ENCODE data around the gene CDH4.

Gene CDH4

DNA sequence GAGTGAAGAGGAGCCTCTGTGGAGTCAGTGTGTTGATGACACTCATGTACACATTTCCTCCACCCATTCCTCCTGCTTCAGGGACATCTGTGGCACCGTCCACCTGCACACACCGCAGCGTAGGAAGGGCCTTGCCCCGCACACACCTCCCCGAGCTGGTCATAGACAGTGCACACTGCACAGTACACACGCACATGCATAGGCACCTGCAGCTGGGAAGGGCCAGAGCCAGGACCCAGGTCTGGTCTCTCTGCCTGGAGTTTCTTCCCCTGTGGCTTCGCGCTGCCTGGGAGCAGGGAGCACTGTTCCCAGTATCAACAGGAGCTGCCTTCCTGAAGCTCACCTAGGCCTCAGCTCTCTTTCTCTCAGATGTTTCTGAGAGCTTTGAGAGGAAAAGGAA lies 473.1 kb downstream of the CDH4 start:
- no peak for DNase-seq (ENCODE audit: low read depth, low spot score)
- in situ Hi-C loops (cut with HindIII; ENCODE audit: low sequenced_read_pairs): no loop called here
- no peak overlapping the region for H3K4me3 ChIP-seq (ENCODE audit: low read depth, low read length)
- TF ChIP-seq, protein P1, sequence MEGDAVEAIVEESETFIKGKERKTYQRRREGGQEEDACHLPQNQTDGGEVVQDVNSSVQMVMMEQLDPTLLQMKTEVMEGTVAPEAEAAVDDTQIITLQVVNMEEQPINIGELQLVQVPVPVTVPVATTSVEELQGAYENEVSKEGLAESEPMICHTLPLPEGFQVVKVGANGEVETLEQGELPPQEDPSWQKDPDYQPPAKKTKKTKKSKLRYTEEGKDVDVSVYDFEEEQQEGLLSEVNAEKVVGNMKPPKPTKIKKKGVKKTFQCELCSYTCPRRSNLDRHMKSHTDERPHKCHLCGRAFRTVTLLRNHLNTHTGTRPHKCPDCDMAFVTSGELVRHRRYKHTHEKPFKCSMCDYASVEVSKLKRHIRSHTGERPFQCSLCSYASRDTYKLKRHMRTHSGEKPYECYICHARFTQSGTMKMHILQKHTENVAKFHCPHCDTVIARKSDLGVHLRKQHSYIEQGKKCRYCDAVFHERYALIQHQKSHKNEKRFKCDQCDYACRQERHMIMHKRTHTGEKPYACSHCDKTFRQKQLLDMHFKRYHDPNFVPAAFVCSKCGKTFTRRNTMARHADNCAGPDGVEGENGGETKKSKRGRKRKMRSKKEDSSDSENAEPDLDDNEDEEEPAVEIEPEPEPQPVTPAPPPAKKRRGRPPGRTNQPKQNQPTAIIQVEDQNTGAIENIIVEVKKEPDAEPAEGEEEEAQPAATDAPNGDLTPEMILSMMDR (IDR thresholded peaks at IDR 0.05; ENCODE audit: low read depth, low read length): no peak

DNA sequence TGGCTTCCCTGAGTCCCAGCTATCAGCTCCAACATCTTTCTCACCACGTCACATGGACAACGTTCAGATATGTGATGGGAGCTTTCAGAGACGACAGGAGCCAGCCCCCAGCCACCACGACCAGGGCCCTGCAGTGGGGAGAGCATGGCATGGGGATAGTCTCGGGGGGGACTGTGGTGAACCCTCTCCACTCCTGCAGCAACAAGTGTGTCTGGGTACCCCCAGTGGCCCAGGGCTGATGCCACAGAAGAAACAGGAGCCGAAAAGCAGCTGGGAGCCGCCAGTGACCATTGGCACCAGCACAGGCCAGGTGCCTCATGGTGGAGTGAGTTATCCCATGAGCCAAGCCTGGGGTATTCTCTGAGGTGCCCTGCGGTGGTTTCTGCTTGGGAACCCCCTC lies 473.9 kb downstream of the CDH4 start:
- in situ Hi-C loops (cut with HindIII; ENCODE audit: low sequenced_read_pairs): no loop called here
- TF ChIP-seq, protein P1 (IDR thresholded peaks at IDR 0.05; ENCODE audit: low read depth, low read length): no peak
- H3K4me3 ChIP-seq (ENCODE audit: low read depth, low read length): no peak overlapping the region
- no peak for DNase-seq (ENCODE audit: low read depth, low spot score)

DNA sequence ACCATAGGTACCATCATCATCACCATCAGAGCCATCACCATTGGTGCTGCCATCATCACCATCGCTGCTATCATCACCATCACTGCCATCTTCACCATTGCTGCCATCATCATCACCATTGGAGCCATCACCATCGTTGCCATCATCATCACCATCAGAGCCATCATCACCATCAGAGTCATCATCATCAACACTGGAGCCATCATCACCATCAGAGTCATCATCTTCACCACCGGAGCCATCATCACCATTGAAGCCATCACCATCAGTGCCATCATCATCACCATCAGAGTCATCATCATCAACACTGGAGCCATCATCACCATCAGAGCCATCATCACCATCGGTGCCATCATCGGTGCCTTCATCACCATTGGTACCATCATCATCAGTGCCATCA lies 474.9 kb downstream of the CDH4 start:
- DNase-seq (ENCODE audit: low read depth, low spot score): no peak
- no peak overlapping the region for H3K4me3 ChIP-seq (ENCODE audit: low read depth, low read length)
- in situ Hi-C loops (cut with HindIII; ENCODE audit: low sequenced_read_pairs): no loop called here
- TF ChIP-seq, protein P1 (IDR thresholded peaks at IDR 0.05; ENCODE audit: low read depth, low read length): no peak

DNA sequence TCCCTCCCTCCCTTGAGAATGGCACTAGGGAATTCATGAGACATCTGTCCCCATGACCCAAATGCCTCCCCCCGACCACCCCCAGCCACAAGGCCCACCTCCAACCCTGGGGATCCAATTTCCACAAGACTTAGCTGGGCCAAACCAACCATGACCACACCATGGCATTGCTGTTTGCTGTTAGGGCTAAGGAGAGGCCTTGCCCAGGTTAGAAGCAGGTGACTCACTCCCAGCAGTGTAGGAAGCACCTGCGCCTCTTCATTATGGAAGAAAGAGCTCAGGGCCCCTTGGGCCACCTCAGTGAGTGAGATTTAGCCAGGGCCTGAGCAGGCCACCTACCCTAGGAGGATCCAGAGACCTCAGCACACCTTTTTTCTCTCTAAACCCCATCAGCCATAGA lies 475.7 kb downstream of the CDH4 start:
- TF ChIP-seq, protein P1 (IDR thresholded peaks at IDR 0.05; ENCODE audit: low read depth, low read length): no peak
- no peak overlapping the region for H3K4me3 ChIP-seq (ENCODE audit: low read depth, low read length)
- in situ Hi-C loops (cut with HindIII; ENCODE audit: low sequenced_read_pairs): no loop called here
- no peak for DNase-seq (ENCODE audit: low read depth, low spot score)

DNA sequence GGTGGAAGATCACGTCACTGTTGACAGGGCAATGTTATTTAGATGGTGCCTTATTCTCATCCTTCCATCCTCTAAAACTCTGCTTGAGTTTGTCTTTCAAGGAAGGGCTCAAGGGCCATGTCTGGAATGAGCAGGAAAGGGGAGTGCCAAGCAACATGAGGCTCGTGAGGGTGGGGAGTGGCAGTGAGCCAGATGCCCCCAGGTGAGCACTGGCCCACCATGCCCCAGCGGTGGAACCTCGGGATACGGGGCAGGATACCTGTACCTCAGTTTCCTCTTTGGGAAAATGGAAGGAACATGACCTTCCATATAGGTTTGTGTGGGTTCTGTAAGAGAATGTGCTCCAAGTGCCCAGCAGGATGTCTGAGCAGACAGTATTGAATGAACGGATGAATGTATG lies 476.3 kb downstream of the CDH4 start:
- DNase-seq (ENCODE audit: low read depth, low spot score): no peak
- TF ChIP-seq, protein P1 (IDR thresholded peaks at IDR 0.05; ENCODE audit: low read depth, low read length): no peak
- H3K4me3 ChIP-seq (ENCODE audit: low read depth, low read length): no peak overlapping the region
- in situ Hi-C loops (cut with HindIII; ENCODE audit: low sequenced_read_pairs): no loop called here

DNA sequence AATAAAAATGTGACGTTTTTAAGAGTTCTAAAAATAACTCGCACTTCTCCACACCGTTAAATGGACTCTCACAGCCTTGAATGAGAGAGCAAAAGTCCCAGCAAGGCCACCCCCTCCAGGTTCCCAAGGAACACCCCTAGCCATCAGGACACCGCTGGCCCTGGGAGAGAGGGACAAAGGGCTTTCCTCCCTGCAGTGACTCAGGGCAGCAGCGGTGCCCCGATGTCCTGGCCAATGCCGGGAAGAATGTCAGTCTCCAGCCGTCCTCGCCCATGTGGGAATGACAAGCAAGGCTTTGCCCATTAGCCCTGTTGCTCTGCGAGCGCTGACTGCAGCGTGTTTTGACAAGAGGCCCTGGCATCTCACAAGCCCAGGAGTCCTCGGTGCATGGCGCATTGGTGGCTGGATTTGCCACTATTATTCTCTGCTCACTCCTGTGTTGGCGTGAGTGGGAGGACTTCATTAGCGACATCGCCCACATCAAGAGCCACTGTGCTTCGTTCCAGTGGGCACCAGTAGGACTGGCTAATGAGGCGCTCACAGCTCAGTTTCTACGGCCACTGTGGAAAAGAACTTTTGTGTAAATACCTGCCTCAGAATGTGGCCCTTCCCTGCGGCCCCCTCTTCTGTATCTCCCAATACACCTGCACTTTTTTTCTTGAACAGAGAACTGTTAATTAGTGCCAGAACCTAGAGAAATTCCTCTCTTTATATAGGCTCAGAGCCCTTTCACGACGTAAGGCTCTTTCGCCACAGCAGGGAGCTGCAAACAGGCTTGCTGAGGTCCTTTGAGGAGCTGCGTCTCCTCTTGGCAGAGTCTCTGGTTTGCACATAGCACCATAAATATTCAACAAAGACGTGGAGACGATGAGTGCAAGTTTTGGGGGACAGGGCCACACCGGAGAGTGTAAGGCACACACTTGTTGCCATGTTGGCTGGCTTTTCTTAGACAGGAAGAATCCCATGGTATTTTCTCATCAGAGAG lies 477.0 kb downstream of the CDH4 start:
- in situ Hi-C loops (cut with HindIII; ENCODE audit: low sequenced_read_pairs): no loop called here

More for the DNA sequence above, 477.0 kb downstream of the CDH4 start:
- peak; percentile 6 for DNase-seq (ENCODE audit: low read depth, low spot score)
- no peak overlapping the region for H3K4me3 ChIP-seq (ENCODE audit: low read depth, low read length)
- TF ChIP-seq, protein P1 (IDR thresholded peaks at IDR 0.05; ENCODE audit: low read depth, low read length): no peak

Measured in astrocyte of the spinal cord (primary cell).